ENCODE measurements around the gene CHAD. TPM values are rescaled to one million over a fixed set of nuclear protein-coding genes. Genes with fewer than 3 reads are reported as not detected.

The CHAD gene
- total and polyA plus RNA-seq, 2 of the 4 experiments (the other 2 are of a cell fraction): 0.03 TPM; not detected in 1

- Histone ChIP-seq H3K14ac (replicated peaks; ENCODE audit: low read depth, low read length) (no peak overlapping the region), H3K4me3 (ENCODE audit: insufficient read depth, low read depth, low read length) (no peak overlapping the region), H4K20me1 (ENCODE audit: insufficient read depth, low read length) (no peaks in the 10 kb centered on the region), H3K4me1 (ENCODE audit: control insufficient read depth, insufficient read depth, low read length) (peaks cover 2% of the 10 kb centered on the region), H3K56ac (ENCODE audit: extremely low read depth, insufficient read depth, low read length) (no peak overlapping the region), H2BK120ac (ENCODE audit: low read depth, low read length) (no peak overlapping the region), H2BK5ac (ENCODE audit: low read depth, low read length, poor library complexity, severe bottlenecking) (no peak overlapping the region), H2BK15ac (ENCODE audit: low read depth, low read length) (no peak overlapping the region), H3K9me1 (ENCODE audit: insufficient read depth, low read length) (0 out of 2 replicates have a peak, but pooled peaks cover 6% of the 10 kb centered on the region), H4K5ac (ENCODE audit: low read depth, low read length) (no peak overlapping the region), H3K4ac (ENCODE audit: low read depth, low read length) (no peak overlapping the region), H3K9me3 (ENCODE audit: control insufficient read depth, insufficient read depth, low read length) (no peaks in the 10 kb centered on the region), H3K27me3 (ENCODE audit: control insufficient read depth, insufficient read depth, low read length) (peaks cover 6% of the 10 kb centered on the region; the same call in 1 of the 2 replicates), H3K4me2 (ENCODE audit: low read depth, low read length) (no peak overlapping the region), H2AK9ac (replicated peaks; ENCODE audit: low read depth, low read length, poor library complexity) (no peak overlapping the region), H2AFZ (replicated peaks; ENCODE audit: low read length, poor library complexity) (no peak overlapping the region), H3K18ac (ENCODE audit: low read depth, low read length) (no peak overlapping the region), H2BK20ac (ENCODE audit: low read depth, low read length) (no peak overlapping the region), H4K8ac (ENCODE audit: low read depth in 2 of 2, low read length in 2 of 2) (no peak overlapping the region), H3K9ac (ENCODE audit: low read depth, low read length) (no peak overlapping the region), H4K91ac (ENCODE audit: insufficient read depth, low read depth, low read length) (no peak overlapping the region), H3K36me3 (ENCODE audit: control insufficient read depth, insufficient read depth, low read length) (no peaks in the 10 kb centered on the region), H2AK5ac (ENCODE audit: low read depth, low read length) (no peak overlapping the region), H3K79me1 (ENCODE audit: low read depth in 1 of 2, low read length in 2 of 2) (no peaks in the 10 kb centered on the region; a peak in 1 of 4 replicates), H3K23ac (ENCODE audit: low read depth, low read length) (no peak overlapping the region), H3K27ac (ENCODE audit: insufficient read depth, low read length) (no peak overlapping the region)
- dilution Hi-C loops (cut with HindIII; ENCODE audit: low sequenced_read_pairs, unreplicated experiment): no loop called here
- intact Hi-C loops (cut with micrococcal nuclease): no loop called here
- POLR2A ChIA-PET (ENCODE audit: unreplicated experiment): no interaction called here
- WGBS, 2 experiments (ENCODE audit: extremely low coverage in 2 of 2, insufficient read length in 1 of 2): no CpG with 5 or more reads among the region's 4 CpGs
- in situ Hi-C loops (cut with MboI; ENCODE audit: low sequenced_read_pairs): no loop called here
- CTCF ChIA-PET: interaction anchor here (0.7 kb wide), 1 partner anchor 12 kb away, joined by 8 read pairs; no protein-coding TSS in a partner anchor
- ATAC-seq (ENCODE audit: low read depth): no peak
- no TSS peak for BruUV-seq (replicated peaks)
- TF ChIP-seq CEBPB (IDR thresholded peaks at IDR 0.05; ENCODE audit: low read depth, low read length): no peak
- no peak for TF ChIP-seq MAFK (IDR thresholded peaks at IDR 0.05; ENCODE audit: low read depth, low read length)
- no peak for TF ChIP-seq CHD1 (IDR thresholded peaks at IDR 0.05; ENCODE audit: low read depth, low read length)
- no peak for TF ChIP-seq NFE2L2 (IDR thresholded peaks at IDR 0.05; ENCODE audit: low read depth, low read length)
- no peak for TF ChIP-seq MAZ (IDR thresholded peaks at IDR 0.05; ENCODE audit: borderline replicate concordance, low read depth, low read length)
- no peak for TF ChIP-seq CTCF (conservative IDR thresholded peaks at IDR 0.05; ENCODE audit: low read depth, low read length)
- no peak for DNase-seq
Observed at GRCh38 chr17:50513495-50513894, 44.8 kb upstream of the CHAD start.
